Activated T-helper 9 cell treated with anti-CD3 and anti-CD28 coated beads, Interleukin-2, amount 50 U/mL, for 16 hours (primary cell): Measurements from ENCODE around the gene COL25A1.

Experiments
- DNase-seq: peaks from one replicate; pipeline ENCODE4 v3.0.0-alpha.2; 2020; ENCODE audit warnings: low read depth

The COL25A1 gene

DNA sequence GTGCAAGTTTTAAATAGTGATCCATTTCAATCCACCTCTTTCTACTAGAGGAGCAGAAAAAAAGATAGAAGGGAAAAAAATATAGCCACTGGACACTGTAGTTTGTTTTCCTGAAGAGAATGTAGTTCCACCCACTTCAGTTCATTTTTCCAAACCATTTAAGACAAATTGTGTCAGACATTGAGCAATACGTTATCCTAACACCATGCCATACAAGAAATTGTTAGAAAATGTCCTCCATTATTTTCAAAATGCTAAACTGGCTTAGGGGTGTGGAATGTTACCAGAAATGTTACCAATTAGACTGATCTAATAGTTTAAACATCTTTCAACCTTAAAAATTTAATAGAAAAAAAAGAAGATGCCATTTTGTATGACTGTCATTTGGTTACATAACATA, 491.0 kb downstream of the COL25A1 start:
- DNase-seq: no peak

DNA sequence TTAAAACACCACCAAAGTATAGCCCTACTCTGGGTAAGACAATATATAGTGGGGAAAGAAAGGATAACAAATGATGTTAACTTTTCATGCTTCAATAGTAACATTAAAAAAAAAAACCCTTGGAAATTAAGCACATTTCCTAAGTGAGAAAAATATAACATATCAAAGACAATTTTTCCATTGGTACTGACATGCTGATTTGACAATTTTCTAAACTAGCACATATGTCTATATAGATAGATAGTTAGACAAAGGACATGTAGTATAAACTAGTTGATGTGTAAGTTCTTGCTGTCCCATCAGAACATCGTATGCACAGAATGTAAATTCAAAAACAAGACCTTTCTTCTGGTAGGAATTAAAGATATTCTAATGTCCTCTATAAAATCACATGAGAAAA, 492.4 kb downstream of the COL25A1 start:
- no peak for DNase-seq

GRCh38 chr4:108804648-108805273, 497.7 kb downstream of the COL25A1 start:
- no peak for DNase-seq

DNA sequence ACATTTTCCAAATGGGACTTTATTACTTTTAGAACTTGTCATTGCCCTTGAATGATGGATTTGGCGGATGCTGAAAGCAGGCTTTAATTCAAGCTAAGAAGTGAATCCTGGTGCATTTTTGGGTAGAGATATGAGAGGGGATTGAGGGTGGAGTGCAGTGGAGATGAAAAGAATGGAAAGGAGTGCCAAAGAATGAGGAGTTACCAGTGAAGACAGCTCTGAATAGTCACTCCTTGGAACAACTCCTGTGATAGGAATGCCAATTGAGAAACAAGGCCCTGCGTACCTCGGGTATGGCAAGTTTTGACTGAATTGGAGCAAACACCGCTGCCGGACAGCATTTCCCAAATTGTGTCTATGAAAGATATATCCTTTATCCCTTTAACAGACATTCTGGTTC, 503.2 kb downstream of the COL25A1 start:
- no peak for DNase-seq

GRCh38 chr4:108796173-108796572, 506.3 kb downstream of the COL25A1 start:
- no peak for DNase-seq

GRCh38 chr4:108795733-108796132, 506.7 kb downstream of the COL25A1 start:
- no peak for DNase-seq

DNA sequence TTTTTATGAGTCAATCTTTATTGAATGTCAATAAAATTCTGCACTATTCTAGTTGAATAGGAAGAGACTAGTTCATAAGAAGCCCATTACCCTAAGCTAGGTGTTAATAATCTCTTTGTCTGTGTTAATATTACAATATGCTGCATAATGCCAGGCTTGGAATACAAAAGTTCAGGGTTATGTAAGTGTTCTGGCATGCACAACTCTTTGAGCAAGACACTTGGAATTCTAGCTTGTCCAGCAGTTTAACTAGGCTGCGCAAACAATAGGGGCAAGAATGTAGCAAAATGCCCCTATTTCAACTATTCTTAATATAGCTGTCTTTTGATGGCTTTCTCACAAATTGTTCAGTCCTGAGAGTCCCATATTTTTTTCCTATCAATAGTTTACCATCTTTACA, 508.3 kb downstream of the COL25A1 start:
- DNase-seq: no peak

DNA sequence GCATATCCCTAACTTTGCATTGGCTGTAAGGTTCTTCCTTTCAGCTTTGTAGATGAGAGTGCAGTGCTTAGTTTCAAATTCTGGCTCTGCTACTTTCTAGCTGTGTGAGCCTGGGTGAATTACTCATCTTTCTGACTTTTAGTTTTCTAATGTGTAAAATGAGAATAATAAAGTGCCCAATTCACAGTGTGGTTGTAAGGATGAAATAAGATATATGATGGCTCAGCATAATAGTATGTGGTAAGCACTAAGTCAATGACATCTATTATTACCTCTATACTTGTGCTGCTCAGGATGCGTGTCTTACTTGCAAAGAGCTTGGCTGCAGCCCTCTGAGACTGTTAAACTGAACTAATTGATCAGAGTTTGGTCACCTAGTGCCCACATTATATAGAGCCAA, 509.0 kb downstream of the COL25A1 start:
- no peak for DNase-seq

DNA sequence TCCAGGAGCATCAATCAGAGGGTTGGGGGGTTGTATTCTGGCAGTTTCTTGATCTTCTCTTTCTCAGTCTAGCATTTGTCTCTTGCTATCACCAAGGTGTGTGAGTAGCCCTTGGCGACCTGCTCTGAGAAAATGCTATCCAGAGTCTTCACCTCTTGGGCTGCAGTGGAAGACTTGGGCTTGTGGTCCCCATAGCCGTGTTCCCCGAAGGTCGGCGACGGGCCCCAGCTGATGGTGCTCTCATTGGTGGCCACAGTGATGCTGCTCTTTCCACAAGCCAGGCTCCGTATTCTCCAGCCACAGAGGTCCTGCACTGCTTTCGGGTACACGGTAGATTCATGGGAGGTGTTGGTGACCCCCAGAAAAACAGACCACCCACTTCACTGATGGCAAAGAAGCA, 513.7 kb downstream of the COL25A1 start:
- DNase-seq: no peak

DNA sequence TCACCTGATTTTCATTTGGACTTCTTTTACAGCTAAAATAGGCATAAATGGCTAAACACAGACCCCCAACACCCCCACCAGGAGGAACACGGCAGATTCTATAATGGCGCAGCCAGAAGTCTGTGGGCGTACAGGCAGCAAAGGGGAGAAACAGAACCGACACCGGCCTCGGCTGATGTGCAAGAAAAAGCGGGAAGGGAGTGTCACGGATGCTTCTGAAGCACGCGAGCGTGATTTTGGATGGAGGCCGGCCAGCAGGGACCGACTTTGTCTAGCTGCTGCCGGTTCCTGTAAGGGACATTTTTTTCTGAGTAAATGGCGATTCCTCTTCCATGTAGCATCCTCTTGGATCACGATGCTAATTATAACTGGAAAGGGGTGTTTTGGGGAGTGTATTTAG, 514.7 kb downstream of the COL25A1 start:
- DNase-seq: no peak

- no peak for DNase-seq
These were observed 515.4 kb downstream of the COL25A1 start for GRCh38 chr4:108787106-108787505.

GRCh38 chr4:108786351-108786750, 516.1 kb downstream of the COL25A1 start:
- no peak for DNase-seq

GRCh38 chr4:108783665-108784463, 518.6 kb downstream of the COL25A1 start:
- no peak for DNase-seq

DNA sequence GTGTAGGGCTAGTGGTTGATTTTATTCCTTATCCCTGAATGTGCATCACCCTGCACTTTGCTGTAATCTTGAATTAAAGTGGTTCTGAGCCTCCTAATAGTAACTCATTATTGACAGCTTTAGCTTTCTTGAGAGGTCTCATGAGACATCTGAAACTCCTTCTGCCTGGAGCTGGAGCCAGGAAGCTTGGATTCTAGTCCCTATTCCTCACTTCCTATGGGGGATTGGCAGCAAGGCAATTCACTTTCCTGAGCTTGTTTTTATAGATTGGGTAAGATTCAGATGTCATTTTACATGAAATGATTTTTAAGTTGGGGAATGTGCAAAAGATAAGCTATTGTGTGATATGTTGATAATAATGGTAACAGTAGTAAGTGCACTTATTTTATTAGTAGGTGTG, 522.5 kb downstream of the COL25A1 start:
- no peak for DNase-seq

DNA sequence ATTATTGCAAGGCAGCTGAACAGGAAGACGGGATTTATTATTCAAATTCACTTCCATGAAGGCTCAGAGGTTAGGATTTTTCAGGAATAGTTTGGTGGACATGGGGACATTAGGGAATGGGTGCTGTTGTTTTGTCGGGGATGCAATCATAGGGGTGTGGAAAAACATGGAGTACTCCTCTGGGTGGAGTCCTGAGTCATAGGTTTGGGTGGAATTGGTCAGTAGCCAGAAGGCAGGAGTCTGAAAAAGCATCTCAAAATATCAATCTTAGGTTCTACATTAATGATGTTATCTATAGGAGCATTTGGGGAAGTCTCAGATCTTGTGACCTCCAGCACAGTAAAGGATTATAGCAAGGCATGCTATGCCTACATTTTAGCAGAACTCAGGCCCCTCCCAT, 525.1 kb downstream of the COL25A1 start:
- DNase-seq: no peak

DNA sequence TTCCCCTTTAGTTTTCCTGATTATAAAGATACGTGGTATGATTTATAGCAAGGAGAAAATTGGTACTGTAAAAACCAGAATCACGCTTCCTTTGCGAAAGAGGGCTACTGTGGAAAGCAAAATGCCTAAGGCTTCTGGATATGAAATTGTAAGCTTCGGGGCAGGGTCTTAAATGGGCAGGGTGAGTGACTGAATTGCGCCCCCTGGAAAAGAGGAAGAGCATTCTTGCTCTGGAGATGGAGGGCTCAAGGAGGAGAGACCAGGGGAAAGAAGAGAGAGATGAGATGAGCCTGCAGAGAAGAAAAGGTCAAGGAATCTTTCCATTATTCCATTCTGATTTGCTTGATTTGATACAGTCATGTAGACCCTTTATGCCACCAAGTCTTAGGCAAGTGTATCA, 526.5 kb downstream of the COL25A1 start:
- DNase-seq: no peak

DNA sequence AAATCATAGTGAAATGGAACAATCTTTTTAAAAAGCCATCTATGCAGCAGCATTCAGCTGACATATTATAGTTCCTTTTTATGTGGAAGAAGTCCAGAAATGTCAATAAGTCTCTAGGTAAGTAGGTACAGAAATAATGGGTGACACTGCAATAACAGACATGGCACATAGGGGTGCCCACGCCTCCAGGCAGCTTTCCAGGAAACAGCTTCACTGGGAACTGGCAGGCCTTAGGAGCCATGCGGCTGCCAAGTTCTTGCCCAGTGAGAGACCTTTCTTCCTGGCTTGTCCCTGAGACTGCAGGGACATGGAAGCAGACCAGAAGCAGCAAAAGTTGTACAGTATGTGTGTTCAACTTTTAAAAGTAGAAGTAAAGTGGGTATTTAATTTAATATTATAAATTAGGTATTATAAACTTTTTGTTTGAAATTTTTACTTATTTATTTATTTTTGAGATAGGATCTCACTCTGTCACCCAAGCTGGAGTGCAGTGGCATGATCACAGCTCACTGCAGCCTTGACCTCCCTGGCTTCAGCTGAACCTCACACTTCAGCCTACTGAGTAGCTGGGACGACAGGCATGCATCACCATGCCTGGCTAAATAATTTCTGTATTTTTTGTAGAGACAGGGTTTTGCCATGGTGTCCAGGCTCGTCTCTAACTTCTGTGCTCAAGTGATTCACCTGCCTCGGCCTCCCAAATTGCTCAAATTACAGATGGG, 527.5 kb downstream of the COL25A1 start:
- no peak for DNase-seq

GRCh38 chr4:108772402-108772801, 530.1 kb downstream of the COL25A1 start:
- DNase-seq: no peak

- DNase-seq: no peak
These were observed 536.4 kb downstream of the COL25A1 start for GRCh38 chr4:108766058-108766457.

GRCh38 chr4:108763986-108764385, 538.5 kb downstream of the COL25A1 start:
- no peak for DNase-seq

- DNase-seq: no peak
These were observed 539.2 kb downstream of the COL25A1 start for GRCh38 chr4:108763226-108763593.

- DNase-seq: peak; percentile 2
These were observed 539.8 kb downstream of the COL25A1 start, which contains the start of gene ETNPPL for GRCh38 chr4:108762559-108763225. ETNPPL (minus strand) TSS chr4:108763053; CDS start chr4:108762898, 155 bp downstream.
